GM19328 (cell line): Measurements from ENCODE around the gene WDR70.
A peak's percentile ranks its signal among the peaks of the same experiment; 100 is the strongest.
"Not testable (repeated sequence)": the region's sequence is repeated elsewhere in the genome, so short reads cannot be mapped to it uniquely, and the experiment has no call there.

ENCODE experiments used
- ATAC-seq: cut with Tn5 transposase; IDR thresholded peaks from one replicate; pipeline ENCODE4 v1.9.1; 2021; ENCODE audit warnings: mild to moderate bottlenecking, moderate library complexity; ENCODE audit not compliant: unreplicated experiment

The WDR70 gene

DNA sequence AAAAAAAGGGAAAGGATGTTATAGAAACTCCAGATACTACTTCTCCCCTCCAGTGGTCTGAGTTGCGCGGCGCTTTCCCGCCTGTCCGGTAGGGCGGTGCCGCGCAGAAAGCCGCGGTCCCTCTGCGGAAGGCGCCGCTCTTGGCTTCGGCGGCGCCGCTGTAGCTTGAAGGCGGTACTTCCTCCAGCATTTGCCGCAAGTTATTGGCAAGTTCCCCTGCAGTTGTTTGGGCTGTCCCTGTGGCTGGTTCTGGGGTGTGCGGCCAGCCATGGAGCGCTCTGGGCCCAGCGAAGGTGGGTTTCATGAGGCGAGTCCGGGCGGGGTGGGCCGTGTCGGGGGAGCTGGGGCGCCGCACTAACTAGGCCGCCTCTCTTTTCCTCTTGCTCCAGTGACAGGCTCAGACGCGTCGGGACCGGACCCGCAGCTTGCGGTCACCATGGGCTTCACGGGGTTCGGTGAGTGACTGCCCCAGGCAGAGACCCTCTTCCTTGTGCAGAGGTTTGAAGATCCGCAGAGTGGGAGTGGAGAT lies at the start of gene WDR70:
Gene WDR70 (plus strand): TSS at position 219 of the 529 bp plus-strand sequence. CDS start 50 bp downstream, at position 269.
- peak; percentile 99 for ATAC-seq

DNA sequence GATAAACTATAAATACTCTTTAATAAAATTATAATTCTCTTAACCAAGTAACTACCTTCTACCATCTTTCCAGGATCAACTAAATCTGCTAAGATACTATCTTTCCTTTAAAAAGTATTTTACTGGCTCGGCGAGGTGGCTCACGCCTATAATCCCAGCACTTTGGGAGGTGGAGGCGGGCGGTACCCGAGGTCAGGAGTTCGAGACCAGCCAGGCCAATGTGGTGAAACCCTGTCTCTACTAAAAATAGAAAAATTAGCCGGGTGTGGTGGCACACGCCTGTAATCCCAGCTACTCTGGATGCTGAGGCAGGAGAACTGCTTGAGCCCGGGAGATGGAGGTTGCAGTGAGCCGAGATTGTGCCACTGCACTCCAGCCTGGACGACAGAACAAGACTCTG lies 44.4 kb upstream of the WDR70 start:
- not testable (repeated sequence) for ATAC-seq

DNA sequence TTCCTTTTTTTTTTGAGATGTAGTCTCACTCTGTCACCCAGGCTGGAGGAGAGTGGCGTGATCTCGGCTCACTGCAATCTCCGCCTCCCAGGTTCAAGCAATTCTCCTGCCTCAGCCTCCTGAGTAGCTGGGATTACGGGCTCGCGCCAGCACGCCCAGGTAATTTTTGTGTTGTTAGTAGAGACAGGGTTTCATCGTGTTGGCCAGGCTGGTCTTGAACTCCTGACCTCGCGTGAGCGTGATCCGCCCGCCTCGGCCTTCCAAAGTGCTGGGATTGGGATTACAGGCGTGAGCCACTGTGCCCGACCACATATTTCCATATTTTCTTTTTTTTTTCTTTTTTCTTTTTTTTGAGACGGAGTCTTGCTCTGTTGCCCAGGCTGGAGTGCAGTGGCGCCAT lies 36.4 kb upstream of the WDR70 start:
- not testable (repeated sequence) for ATAC-seq

DNA sequence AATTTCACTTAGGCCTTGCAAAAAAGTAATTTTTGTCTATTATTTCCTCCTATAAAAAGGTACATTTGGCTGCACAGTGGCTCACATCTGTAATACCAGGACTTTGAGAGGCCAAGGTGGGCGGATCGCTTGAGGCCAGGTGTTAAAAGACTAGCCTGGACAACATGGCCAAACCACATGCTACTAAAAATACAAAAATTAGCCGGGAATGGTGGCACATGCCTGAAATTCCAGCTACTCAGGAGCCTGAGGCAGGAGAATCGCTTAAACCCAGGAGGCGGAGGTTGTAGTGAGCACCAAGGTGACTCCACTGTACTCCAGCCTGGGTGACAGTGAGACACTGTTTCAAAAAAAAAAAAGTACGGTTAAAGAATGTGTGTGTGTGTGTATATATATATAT lies 24.0 kb upstream of the WDR70 start:
- no peak for ATAC-seq

DNA sequence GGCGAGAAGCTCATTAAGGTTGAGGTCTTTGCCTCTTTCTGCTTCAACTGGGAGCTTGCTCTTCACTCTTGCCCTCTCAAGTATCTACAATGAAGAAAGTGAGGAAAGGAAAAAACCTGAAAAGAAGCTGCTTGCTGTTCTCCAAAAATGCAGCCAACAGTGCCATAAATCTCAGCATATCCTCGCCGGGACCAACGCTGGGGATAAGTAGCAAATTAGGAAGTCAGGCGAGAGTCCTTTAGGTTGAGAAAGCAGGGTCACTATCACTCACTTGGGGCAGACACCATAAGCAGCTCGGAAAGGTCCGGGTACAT lies 8.6 kb upstream of the WDR70 start:
- peak; percentile 39 for ATAC-seq

DNA sequence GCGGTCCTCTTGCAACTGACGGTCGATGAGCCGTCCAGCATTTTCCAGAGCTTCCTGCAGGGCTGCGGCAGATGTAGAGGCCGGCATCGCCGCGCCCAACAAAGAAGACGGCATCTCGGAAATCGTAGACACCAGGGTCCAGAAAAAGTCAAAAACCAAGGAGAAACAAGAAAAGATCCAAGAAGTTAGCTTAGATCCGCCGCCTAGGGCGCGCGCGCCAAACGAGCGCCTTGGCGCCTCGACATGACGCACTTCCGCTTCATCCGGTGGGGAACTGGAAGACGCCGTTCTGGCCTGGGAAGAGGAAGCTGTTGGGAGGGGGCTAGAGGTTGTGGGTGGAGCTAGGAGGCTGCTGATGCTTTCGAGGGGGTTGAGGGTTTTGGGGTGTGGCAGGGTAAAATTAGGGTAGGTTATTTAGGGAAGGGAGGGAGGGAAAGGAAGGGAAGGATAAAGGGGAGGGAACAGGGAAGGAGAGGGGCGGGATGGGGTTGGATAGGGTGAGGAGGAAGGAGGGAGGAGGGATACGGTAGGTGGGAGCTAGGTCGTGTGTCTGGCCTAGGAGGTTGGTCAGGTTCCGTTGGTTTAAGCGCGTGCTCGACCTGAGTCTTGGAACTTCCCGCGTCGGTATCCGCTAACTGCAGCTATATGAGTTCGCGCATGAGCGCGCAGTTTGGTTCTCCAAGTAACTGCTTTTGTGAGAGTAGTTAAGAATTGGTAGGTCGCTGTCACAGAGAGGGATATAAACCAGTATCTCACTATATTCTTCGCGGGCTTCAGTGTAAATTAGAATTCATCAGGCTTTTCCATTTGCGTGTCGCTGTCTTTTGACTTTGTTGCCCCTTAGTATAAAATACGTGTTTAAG lies 8.0 kb upstream of the WDR70 start, which contains the start of gene NUP155:
Gene NUP155 (minus strand): TSS at position 243 of the 863 bp plus-strand sequence. CDS start 129 bp downstream, at position 114.
- ATAC-seq: peak; percentile 92

DNA sequence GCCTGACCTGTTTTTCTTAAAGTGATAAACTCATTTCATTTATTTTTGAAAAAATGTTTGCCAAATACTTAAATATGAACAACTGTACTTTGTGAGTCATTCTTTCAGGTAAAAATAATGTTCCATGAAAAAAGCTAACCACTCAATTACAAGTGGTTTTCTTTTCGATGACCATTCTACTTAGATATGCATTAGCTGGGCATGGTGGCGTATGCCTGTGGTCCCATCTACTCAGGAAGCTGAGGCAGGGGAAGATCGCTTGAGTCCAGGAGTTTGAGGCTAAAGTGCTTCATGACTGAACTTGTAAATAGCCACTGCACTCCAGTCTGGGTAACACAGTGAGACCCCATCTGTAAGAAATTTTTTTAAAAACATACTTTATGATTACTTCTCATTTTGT lies 4.0 kb upstream of the WDR70 start:
- ATAC-seq: no peak

DNA sequence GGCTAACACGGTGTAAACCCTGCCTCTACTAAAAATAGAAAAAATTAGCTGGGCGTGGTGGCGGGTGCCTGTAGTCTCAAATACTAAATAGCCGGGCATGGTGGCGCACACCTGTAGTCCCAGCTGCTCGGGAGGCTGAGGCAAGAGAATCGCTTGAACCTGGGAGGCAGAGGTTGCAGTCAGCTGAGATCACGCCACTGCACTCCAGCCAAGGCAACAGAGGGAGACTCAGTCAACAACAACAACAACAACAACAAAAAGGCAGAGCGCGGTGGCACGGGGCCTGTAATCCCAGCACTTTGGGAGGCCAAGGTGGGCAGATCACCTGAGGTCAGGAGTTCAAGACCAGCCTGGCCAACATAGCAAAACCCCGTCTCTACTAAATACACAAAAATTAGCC lies 1.1 kb upstream of the WDR70 start:
- not testable (repeated sequence) for ATAC-seq

DNA sequence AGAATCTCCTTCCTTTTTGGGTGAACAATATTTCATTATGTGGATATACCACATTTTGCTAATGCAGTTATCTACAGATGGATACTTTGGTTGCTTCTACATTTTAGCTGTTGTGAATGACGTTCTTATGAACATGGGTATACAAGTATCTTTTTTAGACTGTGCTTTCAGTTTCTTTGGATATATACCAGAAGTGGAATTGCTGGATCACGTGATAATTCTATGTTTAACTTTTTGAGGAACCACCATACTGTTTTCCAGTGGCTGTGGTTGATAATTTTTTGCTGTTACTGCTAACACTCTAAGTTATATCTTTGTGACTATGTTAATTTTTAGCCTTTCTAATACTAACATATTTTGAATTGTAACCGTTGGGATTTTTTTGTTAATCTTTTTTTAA lies 12.5 kb downstream of the WDR70 start:
- no peak for ATAC-seq

DNA sequence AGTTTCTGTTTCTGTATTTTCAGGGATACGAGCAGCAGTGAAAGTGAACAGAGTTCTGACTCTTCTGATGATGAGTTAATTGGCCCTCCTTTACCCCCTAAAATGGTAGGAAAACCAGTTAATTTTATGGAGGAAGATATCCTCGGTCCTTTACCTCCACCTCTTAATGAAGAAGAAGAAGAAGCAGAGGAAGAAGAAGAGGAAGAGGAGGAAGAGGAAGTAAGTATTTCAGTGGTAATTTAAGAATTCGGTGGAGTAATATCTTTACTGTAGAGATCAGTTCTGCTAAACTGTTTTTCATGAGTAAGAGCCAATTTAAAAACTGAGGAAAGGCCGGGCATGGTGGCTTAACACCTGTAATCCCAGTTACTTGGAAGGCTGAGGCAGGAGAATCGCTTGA lies 17.2 kb downstream of the WDR70 start:
- no peak for ATAC-seq

DNA sequence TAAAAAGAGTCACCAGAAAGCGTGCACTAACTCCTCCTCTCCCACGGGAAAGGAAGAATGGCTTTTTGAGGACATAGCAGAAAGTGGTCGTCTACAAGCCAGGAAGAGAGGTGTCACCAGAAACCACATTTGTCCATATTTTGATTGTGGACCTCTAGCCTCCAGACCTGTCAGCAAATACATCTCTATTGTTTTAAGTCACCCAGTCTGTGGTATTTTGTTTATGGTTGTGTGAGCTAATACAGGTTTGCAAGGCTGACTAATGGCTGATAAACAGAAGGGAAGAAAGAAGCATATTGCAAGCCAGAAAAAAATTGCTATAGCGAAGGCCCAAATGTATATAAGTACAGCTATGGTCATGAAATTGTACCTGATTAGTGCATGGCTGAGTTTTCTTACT lies 21.4 kb downstream of the WDR70 start:
- ATAC-seq: no peak

DNA sequence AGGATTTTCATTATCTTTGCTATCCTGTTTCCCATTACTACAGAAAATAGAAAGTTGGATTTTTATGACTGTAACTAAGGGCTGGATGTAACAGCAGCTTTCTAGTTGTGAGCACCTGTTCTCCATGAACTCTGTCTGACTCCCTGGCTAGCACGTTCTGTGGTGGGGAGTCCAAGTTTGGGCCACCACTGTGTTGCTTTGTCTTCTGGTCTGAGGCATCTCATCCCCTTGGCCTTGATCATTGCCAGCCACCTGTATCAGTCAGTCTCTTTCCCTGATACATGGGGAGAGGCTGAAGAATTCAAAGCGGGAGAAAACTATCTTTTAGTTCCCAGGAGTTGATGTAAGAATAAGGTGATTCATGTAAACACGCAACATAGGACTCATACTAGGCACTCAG lies 33.4 kb downstream of the WDR70 start:
- no peak for ATAC-seq

DNA sequence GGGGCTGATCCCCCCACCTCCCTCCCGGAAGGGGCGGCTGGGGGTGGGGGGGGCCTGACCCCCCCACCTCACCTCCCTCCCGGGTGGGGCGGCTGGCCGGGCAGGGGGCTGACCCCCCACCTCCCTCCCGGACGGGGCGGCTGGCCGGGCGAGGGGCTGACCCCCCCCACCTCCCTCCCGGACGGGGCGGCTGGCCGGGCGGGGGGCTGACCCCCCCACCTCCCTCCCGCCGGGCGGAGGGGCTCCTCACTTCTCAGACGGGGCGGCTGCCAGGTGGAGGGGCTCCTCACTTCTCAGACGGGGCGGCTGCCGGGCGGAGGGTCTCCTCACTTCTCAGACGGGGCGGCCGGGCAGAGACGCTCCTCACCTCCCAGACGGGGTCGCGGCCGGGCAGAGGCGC lies 36.3 kb downstream of the WDR70 start:
- not testable (repeated sequence) for ATAC-seq

DNA sequence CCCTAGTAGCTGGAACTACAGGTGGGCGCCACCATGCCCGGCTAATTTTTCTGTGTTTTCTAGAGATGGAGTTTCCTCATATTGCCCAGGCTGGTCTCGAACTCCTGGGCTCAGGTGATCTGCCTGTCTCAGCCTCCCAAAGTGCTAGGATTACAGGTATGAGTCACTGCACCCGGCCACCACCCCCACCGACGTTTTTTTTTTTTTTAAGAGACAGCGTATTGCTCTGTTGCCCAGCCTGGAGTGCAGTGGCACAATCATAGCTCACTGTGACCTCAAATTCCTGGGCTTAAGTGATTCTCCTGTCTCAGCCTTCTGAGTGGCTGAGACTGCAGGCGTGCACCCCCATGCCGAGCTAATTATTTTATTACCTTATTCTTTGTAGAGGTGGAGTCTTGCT lies 38.2 kb downstream of the WDR70 start:
- no peak for ATAC-seq

DNA sequence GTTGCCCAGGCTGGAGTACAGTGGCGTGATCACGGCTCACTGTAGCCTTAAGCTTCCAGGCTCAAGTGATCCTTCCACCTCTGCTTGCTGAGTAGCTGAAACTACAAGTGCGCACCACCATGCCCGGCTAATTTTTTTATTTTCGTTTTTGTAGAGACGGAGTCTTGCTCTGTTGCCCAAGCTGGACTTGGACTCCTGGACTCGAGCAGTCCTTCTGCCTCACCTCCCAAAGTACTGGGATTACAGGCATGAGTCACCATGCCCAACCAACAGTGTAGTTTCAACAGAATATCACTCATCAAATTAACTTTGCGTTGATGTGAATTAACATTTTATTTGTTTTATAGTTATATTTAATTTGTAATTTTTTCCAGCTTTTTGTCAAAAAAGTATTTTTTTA lies 45.3 kb downstream of the WDR70 start:
- no peak for ATAC-seq

DNA sequence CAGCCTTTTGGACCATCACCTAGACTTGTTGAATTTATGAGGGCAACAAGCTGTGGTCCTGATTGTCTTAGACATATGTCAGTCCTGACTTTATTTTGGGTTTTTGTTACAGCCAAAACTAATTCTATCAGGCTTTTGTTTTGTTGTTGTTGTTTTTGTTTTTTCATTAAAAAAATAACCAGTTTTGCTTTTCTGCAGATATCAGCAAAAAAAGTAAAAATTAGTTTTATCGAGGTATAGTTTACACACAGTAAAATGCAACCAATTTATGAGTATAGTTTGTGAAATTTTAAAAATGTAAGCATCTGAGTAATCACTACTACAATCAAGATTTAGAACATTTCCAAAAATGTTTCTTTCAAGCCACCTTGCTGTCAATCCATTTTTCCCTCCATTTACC lies 48.9 kb downstream of the WDR70 start:
- no peak for ATAC-seq

DNA sequence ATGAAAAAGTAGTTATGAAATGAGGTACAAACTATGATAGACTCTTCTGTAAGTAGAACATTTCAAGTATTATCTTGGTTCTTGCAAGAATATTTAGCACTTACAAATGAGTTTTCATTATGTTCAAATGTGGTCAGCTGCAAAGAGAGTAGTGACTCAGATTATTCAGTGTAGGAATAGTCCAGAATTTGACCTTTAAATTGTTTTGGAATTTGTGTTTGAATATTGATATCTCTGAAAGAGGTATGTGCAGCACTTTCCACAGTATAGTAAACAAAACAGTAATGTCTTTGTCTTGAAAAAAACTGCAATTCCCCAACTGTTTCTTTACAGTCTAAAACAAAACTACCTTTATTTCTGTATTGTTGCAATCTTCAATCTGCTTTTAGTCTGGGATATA lies 56.1 kb downstream of the WDR70 start:
- ATAC-seq: no peak

DNA sequence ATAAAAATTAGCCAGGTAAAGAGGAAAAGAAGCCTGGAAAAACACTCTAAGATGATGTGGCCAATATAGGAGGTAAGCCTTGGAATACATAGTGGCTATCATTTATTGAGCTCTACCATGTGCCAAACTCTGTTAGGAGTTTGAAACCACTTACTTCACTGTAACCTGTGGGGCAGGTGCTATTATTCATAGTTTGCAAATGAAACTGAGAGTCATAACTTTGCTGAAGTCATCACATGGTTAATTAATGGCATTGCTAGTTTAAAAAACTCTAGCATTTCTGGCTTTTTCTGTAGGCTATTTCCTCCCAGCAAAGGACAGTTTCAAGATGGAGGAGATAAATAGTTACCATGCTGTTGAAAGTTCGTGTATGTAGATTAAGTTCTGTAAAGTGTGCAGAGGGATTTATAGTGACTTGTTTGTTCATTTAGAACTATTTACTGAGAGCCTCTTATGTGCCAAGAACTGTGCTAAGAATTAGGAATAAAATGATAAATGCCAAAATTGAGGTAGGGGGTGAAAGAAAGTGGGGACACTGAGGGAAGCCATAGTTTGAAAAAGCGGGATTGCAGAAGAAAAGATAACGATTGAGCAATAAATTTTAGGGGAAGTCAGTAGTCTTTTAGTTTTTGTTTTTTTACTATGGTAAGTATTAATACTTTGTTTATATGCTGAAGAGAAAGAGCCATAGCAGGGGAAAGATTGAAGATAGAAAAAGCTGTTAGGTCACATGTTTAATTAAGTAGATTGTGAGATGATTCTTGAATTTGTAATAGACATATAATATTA lies 57.2 kb downstream of the WDR70 start:
- ATAC-seq: no peak

DNA sequence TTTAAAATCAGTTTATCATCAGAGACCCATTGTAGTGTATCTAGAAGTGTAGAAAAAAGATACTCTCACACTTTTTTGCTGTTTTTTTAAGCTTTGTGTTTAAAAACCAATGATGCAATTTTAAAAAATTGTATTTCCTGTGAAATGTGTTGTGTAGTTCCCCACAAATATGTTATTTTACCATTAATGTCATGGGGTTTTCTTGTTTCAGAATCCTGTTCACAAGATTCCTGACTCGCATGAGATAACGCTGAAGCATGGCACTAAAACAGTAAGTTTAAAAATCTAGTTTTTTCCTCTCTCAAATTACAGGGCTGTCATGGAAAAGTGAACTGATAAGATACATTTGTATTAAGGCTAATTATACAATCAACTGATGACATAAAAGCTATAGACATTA lies 58.6 kb downstream of the WDR70 start:
- ATAC-seq: no peak

DNA sequence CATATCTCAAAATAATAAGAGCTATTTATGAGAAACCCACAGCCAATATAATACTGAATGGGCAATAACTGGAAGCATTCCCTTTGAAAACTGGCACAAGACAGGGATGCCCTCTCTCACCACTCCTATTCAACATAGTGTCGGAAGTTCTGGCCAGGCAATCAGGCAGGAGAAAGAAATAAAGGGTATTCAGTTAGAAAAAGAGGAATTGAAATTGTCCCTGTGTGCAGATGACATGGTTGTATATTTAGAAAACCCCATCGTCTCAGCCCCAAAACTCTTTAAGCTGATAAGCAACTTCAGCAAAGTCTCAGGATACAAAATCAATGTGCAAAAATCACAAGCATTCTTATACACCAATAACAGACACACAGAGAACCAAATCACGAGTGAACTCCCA lies 66.7 kb downstream of the WDR70 start:
- not testable (repeated sequence) for ATAC-seq

DNA sequence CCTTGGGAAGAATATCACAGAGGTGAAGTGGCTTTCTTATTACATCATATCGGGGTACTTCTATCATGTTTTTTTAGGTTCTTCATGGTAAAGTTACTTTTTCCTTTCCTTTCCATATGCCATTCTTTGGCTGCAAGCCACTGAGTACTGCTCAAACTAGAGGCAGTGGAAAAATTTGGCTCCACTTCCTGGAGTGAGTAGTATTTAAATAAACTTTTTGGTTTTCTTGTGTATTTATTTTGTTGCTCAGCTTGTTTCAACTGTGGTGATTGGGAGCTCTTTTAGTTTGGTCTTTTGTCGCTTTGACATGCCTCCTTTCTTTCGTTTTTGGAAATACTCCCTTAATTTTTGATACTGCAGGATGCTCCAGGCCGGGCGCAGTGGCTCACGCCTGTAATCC lies 69.8 kb downstream of the WDR70 start:
- no peak for ATAC-seq

DNA sequence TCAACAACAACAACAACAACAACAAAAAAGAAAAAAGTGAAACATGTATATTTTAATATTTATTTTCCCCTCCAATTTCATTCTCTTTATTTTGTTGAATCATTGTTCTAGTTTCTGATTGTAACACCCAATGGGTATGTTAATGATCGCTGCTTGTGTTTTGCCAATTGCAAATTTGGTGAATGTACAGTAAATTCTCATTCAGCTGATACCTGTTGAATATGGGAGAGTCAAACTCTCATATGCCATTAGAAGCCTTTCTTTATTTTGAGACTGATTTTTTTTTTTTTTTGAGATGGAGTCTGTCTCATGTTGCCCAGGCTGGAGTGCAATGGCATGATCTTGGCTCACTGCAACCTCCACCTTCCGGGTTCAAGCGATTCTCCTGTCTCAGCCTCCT lies 72.9 kb downstream of the WDR70 start:
- not testable (repeated sequence) for ATAC-seq
